IMR-90 (cell line): Measurements from ENCODE around the gene KRT38. TPM values are rescaled to one million over a fixed set of nuclear protein-coding genes. Genes with fewer than 3 reads are reported as not detected.

ENCODE experiments used
- ATAC-seq: fragments of 200-7000 bp; cut with Tn5 transposase; 2 replicates; pipeline ENCODE4 v1.9.1; 2020; ENCODE audit warnings: low read depth, mild to moderate bottlenecking, moderate library complexity
- BruUV-seq: library from RNA; stranded (reverse); fragments of 400-500 nt; replicated peaks from 2 replicates; lab custom pipeline; 2021; lab: Mats Ljungman, UMichigan
- CTCF ChIA-PET: fragments of 300-600 bp; formaldehyde crosslinking; extraction: SDS; loops from one replicate; lab custom pipeline; 2021; ENCODE audit warnings: antibody characterized with exemption; lab: Yijun Ruan, JAX
- POLR2A ChIA-PET: fragments of 300-600 bp; sonication (Branson Sonifier 250); formaldehyde crosslinking; loops from one replicate; lab custom pipeline; 2022; ENCODE audit warnings: antibody characterized with exemption; ENCODE audit not compliant: unreplicated experiment; lab: Charles Lee
- DNase-seq: peaks from one replicate; pipeline ENCODE4 v3.0.0; 2013
- H2AFZ ChIP-seq: replicated peaks from 2 replicates; pipeline ENCODE3; 2013; ENCODE audit warnings: low read length, mild to moderate bottlenecking; ENCODE audit not compliant: poor library complexity
- H2AK5ac ChIP-seq: 2 replicates; pipeline ENCODE4 v1.6.1; 2013; ENCODE audit warnings: low read depth, low read length, inconsistent platforms
- H2AK9ac ChIP-seq: replicated peaks from 2 replicates; pipeline ENCODE3; 2013; ENCODE audit warnings: mild to moderate bottlenecking, low read depth, low read length, moderate library complexity; ENCODE audit not compliant: poor library complexity
- H2BK120ac ChIP-seq: 2 replicates; pipeline ENCODE4 v1.6.1; 2013; ENCODE audit warnings: low read depth, low read length, inconsistent platforms
- H2BK15ac ChIP-seq: 3 replicates; pipeline ENCODE4 v1.6.1; 2013; ENCODE audit warnings: low read depth, low read length, inconsistent platforms
- H2BK20ac ChIP-seq: 2 replicates; pipeline ENCODE4 v1.6.1; 2013; ENCODE audit warnings: low read depth, mild to moderate bottlenecking, inconsistent platforms, low read length, moderate library complexity
- H2BK5ac ChIP-seq: 2 replicates; pipeline ENCODE4 v1.6.1; 2013; ENCODE audit warnings: mild to moderate bottlenecking, low read depth, low read length, inconsistent platforms; ENCODE audit not compliant: poor library complexity, severe bottlenecking
- H3K14ac ChIP-seq: replicated peaks from 2 replicates; pipeline ENCODE4 v1.6.1; 2013; ENCODE audit warnings: low read depth, low read length, inconsistent platforms
- H3K18ac ChIP-seq: 2 replicates; pipeline ENCODE4 v1.6.1; 2013; ENCODE audit warnings: low read depth, low read length, control low read depth
- H3K23ac ChIP-seq: 2 replicates; pipeline ENCODE4 v1.6.1; 2013; ENCODE audit warnings: low read depth, low read length, inconsistent platforms
- H3K27ac ChIP-seq: 2 replicates; pipeline ENCODE4 v1.5.1; 2013; ENCODE audit warnings: mild to moderate bottlenecking, control low read depth, low read length; ENCODE audit not compliant: insufficient read depth
- H3K27me3 ChIP-seq: 2 replicates; pipeline ENCODE4 v1.6.1; 2013; ENCODE audit warnings: low read length; ENCODE audit not compliant: control insufficient read depth, insufficient read depth
- H3K36me3 ChIP-seq: 2 replicates; pipeline ENCODE4 v1.6.1; 2013; ENCODE audit warnings: low read length, mixed read lengths; ENCODE audit not compliant: control insufficient read depth, insufficient read depth
- H3K4ac ChIP-seq: 2 replicates; pipeline ENCODE4 v1.6.1; 2013; ENCODE audit warnings: low read depth, low read length, inconsistent platforms
- H3K4me1 ChIP-seq: 2 replicates; pipeline ENCODE4 v1.6.1; 2013; ENCODE audit warnings: low read length, mixed read lengths; ENCODE audit not compliant: control insufficient read depth, insufficient read depth
- H3K4me2 ChIP-seq: 2 replicates; pipeline ENCODE4 v1.6.1; 2013; ENCODE audit warnings: low read depth, mild to moderate bottlenecking, control low read depth, low read length, moderate library complexity
- H3K4me3 ChIP-seq: 2 replicates; pipeline ENCODE4 v1.5.1; 2013; ENCODE audit warnings: low read depth, mild to moderate bottlenecking, control low read depth, low read length, moderate library complexity; ENCODE audit not compliant: insufficient read depth
- H3K56ac ChIP-seq: 2 replicates; pipeline ENCODE4 v1.6.1; 2013; ENCODE audit warnings: low read length, inconsistent platforms; ENCODE audit not compliant: insufficient read depth; ENCODE audit errors: extremely low read depth
- H3K79me1 ChIP-seq, 2 experiments: 2 replicates each; pipeline ENCODE4 v1.6.1; 2013; ENCODE audit warnings: low read length in 2 of 2, inconsistent platforms in 1 of 2, low read depth in 1 of 2
- H3K9ac ChIP-seq: 2 replicates; pipeline ENCODE4 v1.6.1; 2013; ENCODE audit warnings: low read depth, low read length, control low read depth
- H3K9me1 ChIP-seq: 2 replicates; pipeline ENCODE4 v1.6.1; 2013; ENCODE audit warnings: low read length, inconsistent platforms; ENCODE audit not compliant: insufficient read depth
- H3K9me3 ChIP-seq: 2 replicates; pipeline ENCODE4 v1.6.1; 2013; ENCODE audit warnings: low read length; ENCODE audit not compliant: control insufficient read depth, insufficient read depth
- H4K20me1 ChIP-seq: 2 replicates; pipeline ENCODE4 v1.6.1; 2013; ENCODE audit warnings: low read length, inconsistent platforms; ENCODE audit not compliant: insufficient read depth
- H4K5ac ChIP-seq: 2 replicates; pipeline ENCODE4 v1.6.1; 2013; ENCODE audit warnings: mild to moderate bottlenecking, low read depth, low read length, control low read depth
- H4K8ac ChIP-seq, 2 experiments: 2 replicates each; pipeline ENCODE4 v1.6.1; 2013; ENCODE audit warnings: low read depth in 2 of 2, low read length in 2 of 2, control low read depth in 1 of 2, inconsistent platforms in 1 of 2
- H4K91ac ChIP-seq: 2 replicates; pipeline ENCODE4 v1.6.1; 2013; ENCODE audit warnings: low read depth, low read length, inconsistent platforms; ENCODE audit not compliant: insufficient read depth
- BHLHE40 ChIP-seq: fragments of 150-350 bp; IDR thresholded peaks from 2 replicates; pipeline ENCODE4 v1.6.1; 2016; ENCODE audit warnings: mild to moderate bottlenecking, low read depth, low read length
- CTCF ChIP-seq: conservative IDR thresholded peaks from 2 replicates; pipeline ENCODE4 v1.5.1; 2012; ENCODE audit warnings: mild to moderate bottlenecking, low read depth, low read length, improper control_type of control experiment
- FOS ChIP-seq: fragments of 150-350 bp; IDR thresholded peaks from 2 replicates; pipeline ENCODE4 v1.6.1; 2016; ENCODE audit warnings: low read depth, low read length
- RCOR1 ChIP-seq: IDR thresholded peaks from 2 replicates; pipeline ENCODE4 v1.6.1; 2012; ENCODE audit warnings: mild to moderate bottlenecking, low read length, improper control_type of control experiment; ENCODE audit not compliant: insufficient replicate concordance
- RFX5 ChIP-seq: IDR thresholded peaks from 2 replicates; pipeline ENCODE4 v1.8.0; 2012; ENCODE audit warnings: low read depth, mild to moderate bottlenecking, low read length, moderate library complexity
- WGBS, 2 experiments: methylation state at CpG; one replicate each; pipeline versions ENCODE4 v1.1.5 to v1.1.7; 2013; ENCODE audit warnings: missing lambda C conversion rate in 2 of 2; ENCODE audit not compliant: insufficient read length in 1 of 2; ENCODE audit errors: extremely low coverage in 2 of 2; 5-methylcytosine and 5-hydroxymethylcytosine counted together
- dilution Hi-C: fragments of 300-500 bp; cut with HindIII; formaldehyde crosslinking; loops from one replicate; pipeline ENCODE4 v1.14.3; 2018; ENCODE audit warnings: low sequenced_read_pairs; ENCODE audit not compliant: unreplicated experiment
- in situ Hi-C: fragments of 300-500 bp; cut with MboI; formaldehyde crosslinking; loops from 3 replicates; pipeline ENCODE4 v1.14.3; 2019; ENCODE audit warnings: low sequenced_read_pairs, inconsistent platforms, mixed read lengths
- intact Hi-C: fragments of 100-400 bp; cut with micrococcal nuclease; formaldehyde crosslinking; loops from 2 replicates; pipeline ENCODE4 v1.10.0; 2022
- polyA plus RNA-seq, 3 experiments: library from polyadenylated mRNA; depleted of rRNA; stranded (reverse); fragments of >200 nt; gene quantifications; 2 replicates each; pipeline ENCODE4 v1.2.3, GENCODE V29; 2012; ENCODE audit warnings: low replicate concordance in 1 of 3
- total RNA-seq: library from RNA; depleted of rRNA; stranded (reverse); fragments of >200 nt; gene quantifications from 2 replicates; pipeline ENCODE4 v1.2.3, GENCODE V29; 2012

The KRT38 gene
- total and polyA plus RNA-seq, 2 of the 4 experiments (the other 2 are of a cell fraction), result 0.09 TPM; not detected in 1

GRCh38 chr17:41434415-41434814 lies 6.4 kb downstream of the KRT38 start:
- dilution Hi-C loops, result no loop called here
- no peak overlapping the region for H4K8ac ChIP-seq
- H2AK9ac ChIP-seq, result no peak overlapping the region
- peaks cover 8% of the 10 kb centered on the region for H3K4me1 ChIP-seq
- H3K9ac ChIP-seq, result no peak overlapping the region
- no peaks in the 10 kb centered on the region for H3K36me3 ChIP-seq
- H2BK120ac ChIP-seq, result no peak overlapping the region
- ChIA-PET POLR2A (no interaction called here), CTCF (interaction anchor here (0.6 to 1.1 kb wide), 3 partner anchors 19 to 31 kb away, joined by 3 read pairs; no protein-coding TSS in a partner anchor)
- no peak overlapping the region for H2AFZ ChIP-seq
- no peak overlapping the region for H2BK15ac ChIP-seq
- no peak overlapping the region for H2BK5ac ChIP-seq
- no peak overlapping the region for H2AK5ac ChIP-seq
- H3K9me1 ChIP-seq, result 0 out of 2 replicates have a peak, but pooled peaks cover 5% of the 10 kb centered on the region
- H4K91ac ChIP-seq, result no peak overlapping the region
- no peaks in the 10 kb centered on the region for H4K20me1 ChIP-seq
- no peaks in the 10 kb centered on the region for H3K9me3 ChIP-seq
- no peak overlapping the region for H3K18ac ChIP-seq
- ATAC-seq (no peak; the same call in 1 of the 2 replicates), DNase-seq (no peak)
- peaks cover 6% of the 10 kb centered on the region; the same call in 1 of the 2 replicates for H3K27me3 ChIP-seq
- no peak overlapping the region for H4K5ac ChIP-seq
- H3K14ac ChIP-seq, result no peak overlapping the region; the same call in 1 of the 2 replicates
- in situ Hi-C loops, result no loop called here
- no TSS peak for BruUV-seq
- no peak overlapping the region for H3K56ac ChIP-seq
- no peak for TF ChIP-seq RCOR1
- no peak for TF ChIP-seq FOS
- TF ChIP-seq BHLHE40, result no peak
- TF ChIP-seq RFX5, result no peak
- TF ChIP-seq CTCF, result no peak
- H3K27ac ChIP-seq, result no peak overlapping the region
- WGBS, 2 experiments, result no CpG with 5 or more reads among the region's 5 CpGs
- no peak overlapping the region; the same call in 1 of the 2 replicates for H3K23ac ChIP-seq
- H3K4me3 ChIP-seq, result no peak overlapping the region
- intact Hi-C loops, result no loop called here
- H3K4ac ChIP-seq, result no peak overlapping the region
- no peak overlapping the region for H3K4me2 ChIP-seq
- no peaks in the 10 kb centered on the region for H3K79me1 ChIP-seq
- H2BK20ac ChIP-seq, result no peak overlapping the region
